Inflammatory macrophage treated with lipopolysaccharide for 1 hour (primary cell): ENCODE measurements around the gene HHIPL2.
A peak's percentile ranks its signal among the peaks of the same experiment; 100 is the strongest.

ENCODE experiments used
- DNase-seq, 2 donors: peaks; one replicate each; pipeline ENCODE4 v3.0.0-alpha.2; 2020 to 2022

HHIPL2 gene

DNA sequence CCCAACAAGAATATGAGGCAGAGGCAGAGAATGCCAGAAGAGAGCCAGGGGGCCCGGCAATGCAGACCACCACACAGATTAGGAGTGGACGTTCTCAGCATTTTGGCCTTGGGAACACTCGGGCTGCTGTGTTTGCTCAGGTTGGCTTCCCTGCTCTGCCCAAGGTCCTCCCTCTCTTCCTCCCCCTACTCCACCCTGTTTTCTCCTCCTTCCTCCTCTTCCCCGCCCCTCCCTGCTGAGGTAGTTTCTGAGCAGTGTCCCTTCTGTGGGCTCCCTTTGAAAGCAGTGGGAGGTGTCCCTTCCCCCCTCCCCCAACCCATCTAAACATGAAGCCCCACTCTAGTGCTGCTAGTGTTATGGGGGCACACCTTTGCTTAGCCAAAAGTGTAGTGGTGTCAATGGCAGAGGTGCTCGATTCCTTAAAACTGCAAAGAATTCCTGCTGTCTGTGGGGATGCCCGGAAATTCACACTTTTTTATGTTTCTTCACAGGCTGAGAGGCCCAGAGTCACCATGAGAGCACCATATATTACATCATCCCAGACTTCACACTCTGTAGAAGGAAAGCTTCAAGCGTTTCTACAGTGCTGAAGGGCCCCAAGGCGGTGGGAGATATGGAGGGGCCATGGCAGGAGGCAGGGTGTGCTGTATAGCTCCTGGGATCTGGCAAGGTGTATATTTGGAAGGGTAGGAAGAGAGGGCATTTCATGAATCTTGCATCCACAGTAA lies at the start of gene HHIPL2:
HHIPL2 (minus strand) TSS at position 161 of the 728 bp plus-strand sequence; CDS start at position 101, 60 bp downstream.
- DNase-seq = no peak

DNA sequence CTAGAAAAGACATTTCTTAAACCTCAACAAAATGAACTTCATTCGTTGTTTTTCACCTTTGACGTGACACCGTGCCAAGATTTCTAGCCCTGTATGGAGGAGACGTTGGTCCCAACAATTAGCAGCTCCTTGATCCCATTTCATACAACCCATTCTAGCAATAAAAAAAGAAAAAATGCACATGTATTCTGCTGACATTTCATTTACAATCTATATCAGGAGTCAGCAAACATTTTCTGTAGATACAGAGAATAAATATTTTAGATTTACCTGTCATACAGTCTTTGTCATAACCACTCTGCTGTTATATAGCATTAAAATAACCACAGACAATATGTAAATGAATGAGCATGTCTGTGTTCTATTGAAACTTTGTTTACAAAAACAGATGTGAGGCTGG lies 48.8 kb upstream of the HHIPL2 start:
- DNase-seq = no peak

- no peak for DNase-seq
Measured at GRCh38 chr1:222594789-222595188, 46.9 kb upstream of the HHIPL2 start.

- DNase-seq = no peak
Measured at GRCh38 chr1:222592171-222592570, 44.3 kb upstream of the HHIPL2 start.

- peak; percentile 81 for DNase-seq
Measured at GRCh38 chr1:222589462-222590302, 41.8 kb upstream of the HHIPL2 start, which contains the start of gene TAF1A. Gene TAF1A, minus strand, starts transcription at chr1:222589933.

GRCh38 chr1:222588135-222588534 lies 40.2 kb upstream of the HHIPL2 start:
- no peak for DNase-seq

DNA sequence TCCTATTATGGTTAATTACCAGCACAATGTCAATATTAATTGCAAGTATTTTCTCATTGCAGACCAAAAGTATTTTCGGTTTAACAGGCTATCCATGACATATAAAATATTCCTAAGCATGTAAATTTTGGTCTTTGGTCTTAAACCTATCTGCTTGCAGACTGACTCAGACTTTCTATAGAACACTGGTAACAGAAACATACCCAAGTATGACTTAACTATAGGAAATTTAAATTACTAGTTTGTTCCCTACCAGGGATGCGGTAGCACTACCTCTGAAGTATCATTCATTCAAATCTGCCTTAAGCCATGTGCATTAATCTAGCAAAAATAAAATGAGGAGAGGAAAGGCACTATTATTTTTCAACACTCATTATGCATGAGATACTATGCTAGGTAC lies 38.9 kb upstream of the HHIPL2 start:
- DNase-seq = no peak

DNA sequence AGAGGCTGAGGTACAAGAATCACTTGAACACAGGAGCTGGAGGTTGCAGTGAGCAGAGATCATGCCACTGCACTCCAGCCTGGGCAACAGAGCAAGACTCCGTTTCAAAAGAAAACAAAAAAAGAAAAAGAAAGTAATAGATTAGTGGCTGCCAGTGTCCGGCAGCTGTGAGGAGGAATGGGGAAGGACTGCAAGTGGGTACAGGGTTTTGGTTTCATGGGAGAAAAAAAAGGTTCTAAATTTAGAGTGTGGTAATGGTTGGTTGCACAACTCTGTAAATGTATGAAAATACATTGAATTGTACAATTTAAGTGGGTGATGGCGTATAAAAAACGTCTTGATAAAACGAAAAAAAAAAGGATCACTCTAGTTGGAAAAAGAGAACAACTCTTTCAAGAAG lies 35.2 kb upstream of the HHIPL2 start:
- peak; percentile 80 to 87 for DNase-seq

- DNase-seq = peak; percentile 20 to 26
Measured at GRCh38 chr1:222582099-222582774, 34.3 kb upstream of the HHIPL2 start.

DNA sequence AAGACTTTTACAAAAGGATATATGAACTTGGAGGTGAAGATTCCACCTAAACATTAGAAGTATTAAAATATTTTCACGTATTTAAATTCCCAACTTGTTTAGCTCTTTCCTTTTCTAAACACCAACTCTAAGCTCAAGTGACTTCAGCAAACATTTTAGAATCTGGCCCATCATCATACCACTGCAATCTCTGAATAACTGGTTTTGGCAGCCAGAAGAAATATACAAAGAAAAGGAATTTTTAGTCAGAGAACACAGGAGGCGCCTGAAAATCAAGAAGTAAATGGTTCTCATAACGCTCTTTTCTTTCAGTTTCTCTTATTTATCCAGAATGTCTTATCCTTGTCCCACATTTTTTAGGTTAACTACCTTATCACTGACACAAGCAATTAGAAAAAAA lies 31.4 kb upstream of the HHIPL2 start:
- DNase-seq = no peak

DNA sequence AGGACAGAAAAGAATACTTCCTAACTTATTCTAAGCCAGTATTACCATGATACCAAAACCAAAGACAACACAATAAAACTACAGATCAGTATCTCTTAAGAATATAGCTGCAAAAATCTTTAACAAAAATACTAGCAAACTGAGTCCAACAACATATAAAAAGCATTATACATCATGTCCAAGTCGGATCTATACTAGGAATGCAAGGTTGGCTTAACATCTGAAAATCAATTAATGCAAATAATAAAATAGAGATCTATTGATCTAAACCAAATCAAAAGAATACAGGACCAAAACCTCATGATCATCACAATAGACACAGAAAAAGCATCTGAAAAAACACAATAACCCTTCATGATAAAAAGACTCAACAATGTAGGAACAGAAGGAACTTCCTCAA lies 22.9 kb upstream of the HHIPL2 start:
- DNase-seq = no peak

GRCh38 chr1:222561656-222562055 lies 13.8 kb upstream of the HHIPL2 start:
- no peak for DNase-seq

GRCh38 chr1:222557574-222557973 lies 9.7 kb upstream of the HHIPL2 start:
- no peak for DNase-seq

DNA sequence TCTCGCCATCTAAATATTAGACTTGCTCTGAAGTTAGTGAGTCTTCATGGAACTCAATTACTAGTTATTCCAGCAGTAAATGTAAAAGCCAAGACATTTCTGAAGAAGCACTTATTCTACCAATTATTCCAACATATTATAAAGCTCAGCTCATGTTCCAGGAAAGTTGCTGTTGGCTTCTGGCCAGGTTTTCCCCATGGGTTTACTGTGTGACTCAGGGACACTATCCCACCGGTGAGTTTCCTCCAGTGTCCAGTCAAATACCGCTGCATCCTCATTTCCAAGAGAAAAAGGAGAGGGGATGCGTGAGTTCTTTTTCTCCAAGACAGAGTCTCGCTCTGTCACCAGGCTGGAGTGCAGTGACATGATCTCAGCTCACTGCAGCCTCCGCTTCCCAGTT lies 9.2 kb upstream of the HHIPL2 start:
- DNase-seq = no peak

DNA sequence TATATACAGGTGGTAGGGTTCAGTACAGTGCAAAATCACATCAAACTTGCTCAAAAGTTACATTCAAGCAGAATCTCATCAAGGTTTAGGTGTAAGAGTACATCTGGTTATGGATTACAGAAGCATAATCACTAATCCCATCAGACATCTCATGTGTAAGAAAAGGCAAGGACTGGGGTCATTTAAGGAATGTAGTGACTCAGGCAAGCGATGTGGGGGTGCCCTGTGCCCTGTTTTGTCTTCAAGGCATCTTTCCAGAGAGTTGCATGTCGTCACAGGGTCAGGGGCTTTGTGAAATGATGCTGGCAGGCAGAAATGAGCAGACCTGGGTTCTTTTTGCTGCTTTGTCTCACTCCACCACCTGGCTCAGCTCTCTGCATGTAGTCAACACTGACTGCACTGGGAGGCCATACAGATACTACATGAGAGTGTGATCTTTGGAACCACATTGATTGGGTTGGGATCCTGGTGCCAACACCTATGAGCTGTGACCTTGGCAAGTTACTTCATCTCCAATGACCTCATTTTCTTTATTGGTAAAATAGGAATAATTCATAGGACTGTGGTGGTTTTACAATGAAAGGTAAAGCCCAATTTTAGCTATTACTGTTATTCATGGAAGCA lies 8.2 kb upstream of the HHIPL2 start:
- DNase-seq = no peak

DNA sequence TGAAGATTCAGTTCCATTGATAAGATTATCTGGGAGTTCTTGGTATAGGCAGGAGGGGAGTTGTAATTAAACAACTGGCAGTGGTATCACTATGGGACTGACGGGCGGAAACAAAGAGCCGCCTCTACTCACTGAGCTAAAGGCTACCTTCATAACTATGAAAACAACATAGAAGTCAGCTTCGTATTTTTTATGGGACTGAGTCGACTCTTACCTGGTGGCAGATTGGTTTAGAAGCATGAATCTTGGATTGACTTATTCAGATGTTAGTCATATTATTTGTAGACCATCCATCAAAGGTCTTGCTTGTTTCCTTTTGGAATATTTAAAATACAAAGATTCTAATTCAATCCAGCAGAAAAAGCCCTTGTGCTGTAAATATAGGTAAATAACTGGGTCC lies 6.3 kb upstream of the HHIPL2 start:
- DNase-seq = no peak

DNA sequence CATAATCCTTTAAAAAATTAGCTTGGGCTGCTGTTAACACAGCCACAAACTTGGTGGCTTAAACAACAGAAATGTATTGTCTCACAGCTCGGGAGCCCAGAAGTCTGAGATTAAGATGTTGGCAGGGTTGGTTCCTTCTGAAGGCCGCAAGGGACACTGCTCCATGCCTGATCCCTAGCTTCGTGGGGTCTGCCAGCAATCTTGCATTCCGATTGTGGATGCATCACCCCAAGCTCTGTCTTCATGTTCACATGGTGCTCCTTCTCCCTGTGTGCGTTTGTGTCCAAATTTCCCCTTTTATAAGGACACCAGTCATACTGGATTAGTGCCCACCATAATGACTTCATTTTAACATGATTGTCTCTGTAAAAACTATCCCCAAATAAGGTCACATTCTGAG lies 5.0 kb upstream of the HHIPL2 start:
- DNase-seq = no peak

- DNase-seq = no peak
Measured at GRCh38 chr1:222547260-222547614, 667 bp downstream of the HHIPL2 start.

DNA sequence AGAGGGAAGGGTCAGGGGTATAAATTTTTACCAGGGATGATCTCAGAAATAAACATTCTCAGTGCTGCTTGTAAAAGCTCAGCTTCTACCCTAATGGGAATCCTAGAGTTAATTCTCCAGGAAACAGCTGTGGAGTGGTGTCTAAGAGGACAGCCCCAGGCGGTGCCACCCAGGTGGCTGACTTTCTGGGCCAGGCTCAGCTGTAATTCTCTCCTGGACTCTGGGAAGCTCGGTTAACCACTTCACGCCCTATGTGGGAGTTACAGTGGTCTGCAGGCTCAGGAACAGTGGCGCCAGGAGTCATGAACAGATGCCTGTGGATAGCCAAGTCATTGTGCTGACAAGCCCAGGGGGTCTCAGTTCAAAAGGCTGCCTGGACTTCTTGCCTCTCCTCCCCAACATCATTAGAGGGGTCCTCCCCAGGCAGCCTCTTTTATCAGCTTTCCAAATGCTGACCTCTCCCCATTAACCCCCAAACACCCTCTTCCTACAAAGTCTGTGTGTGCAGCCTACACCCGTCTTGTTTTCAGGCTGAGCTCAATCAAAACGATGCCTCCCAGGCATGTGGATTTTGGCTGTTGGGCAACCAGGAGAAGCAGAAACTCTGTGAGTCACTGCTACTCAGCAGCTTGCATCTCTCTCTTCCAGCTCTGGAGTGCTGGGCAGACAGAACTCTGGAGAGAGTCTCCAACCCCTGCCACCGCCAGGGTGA lies 1.2 kb downstream of the HHIPL2 start:
- DNase-seq = no peak

GRCh38 chr1:222546091-222546490 lies 1.8 kb downstream of the HHIPL2 start:
- DNase-seq = no peak

DNA sequence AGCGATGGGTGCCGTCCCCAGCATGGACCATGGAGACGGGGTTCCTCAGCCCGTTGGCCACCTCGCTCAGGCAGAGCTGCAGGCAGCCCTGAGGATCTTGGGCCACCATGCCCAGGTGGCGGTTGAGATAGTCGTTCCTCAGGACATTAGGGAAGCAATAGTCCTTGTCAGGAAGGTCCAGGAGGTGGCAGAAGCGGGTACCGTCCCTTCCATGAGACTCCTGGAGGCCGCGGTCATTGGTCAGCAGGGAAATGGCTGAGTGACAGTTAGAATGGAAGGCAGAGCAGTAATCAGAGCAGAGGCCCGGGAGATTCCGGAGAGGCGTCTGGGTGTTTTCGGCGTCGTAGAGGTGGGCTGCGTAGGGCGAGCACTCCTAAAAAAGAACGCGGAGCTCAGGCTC lies 4.1 kb downstream of the HHIPL2 start:
- no peak for DNase-seq

DNA sequence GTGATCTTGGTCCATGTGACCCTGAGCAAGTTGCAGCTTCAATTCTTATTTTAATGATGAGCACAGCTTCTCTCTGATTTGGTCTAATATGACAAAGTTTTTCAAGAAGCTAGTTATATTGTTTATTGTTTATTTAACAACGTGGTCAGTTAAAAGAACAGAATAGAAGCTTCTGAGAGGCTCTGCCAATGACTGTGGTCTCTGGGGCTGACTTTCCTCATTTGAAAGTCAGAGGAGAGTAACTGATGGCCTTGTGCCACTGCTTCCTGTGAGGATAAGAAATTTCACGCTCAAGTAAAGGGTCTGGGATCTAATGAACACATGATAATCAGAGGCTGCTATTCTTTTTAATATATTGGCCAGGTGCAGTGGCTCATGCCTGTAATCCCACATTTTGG lies 7.3 kb downstream of the HHIPL2 start:
- DNase-seq = no peak
